Pancreas (tissue), 10 donors: ENCODE measurements around the gene ZNF3. TPM values are rescaled to one million over a fixed set of nuclear protein-coding genes. Genes with fewer than 3 reads are reported as not detected.

Experiments used
- ATAC-seq, 4 donors: fragments of 200-7000 bp; cut with Tn5 transposase; one replicate each; pipeline versions ENCODE4 v1.8.0 to v1.9.1; 2020; ENCODE audit warnings: mild to moderate bottlenecking in 4 of 4, moderate library complexity in 4 of 4
- DNase-seq, 6 donors: peaks; one replicate each; pipeline ENCODE4 v3.0.0-alpha.2; 2020
- FAIRE-seq: peaks from 2 replicates; lab custom pipeline; 2012; peaks lifted over from hg19 to GRCh38; lab: Jason Lieb, UNC
- H3K27ac ChIP-seq, 4 donors: fragments of 200-600 bp; sonication (generic); 1 replicate in 3 of 4; 2 replicates in 1 of 4; pipeline versions ENCODE4 v1.5.0 to v1.8.0; 2020
- H3K27me3 ChIP-seq, 4 donors: fragments of 200-600 bp; one replicate each; pipeline ENCODE4 v1.8.0; 2021
- H3K36me3 ChIP-seq, 3 donors: fragments of 200-600 bp; sonication (generic) in 1 of 3; one replicate each; pipeline versions ENCODE4 v1.5.0 to v1.8.0; 2020 to 2021
- H3K4me1 ChIP-seq, 3 donors: fragments of 200-600 bp; one replicate each; pipeline ENCODE4 v1.8.0; 2021
- H3K4me3 ChIP-seq, 4 donors: fragments of 200-600 bp; sonication (generic) in 2 of 4; one replicate each; pipeline versions ENCODE4 v1.5.0 to v1.8.0; 2020 to 2021
- H3K9me3 ChIP-seq, 4 donors: fragments of 200-600 bp; one replicate each; pipeline ENCODE4 v1.8.0; 2021
- WGBS, 2 donors: extraction: QIAGEN DNeasy Blood & Tissue Kit; methylation state at CpG; one replicate each; pipeline ENCODE4 v1.1.7; 2013; 5-methylcytosine and 5-hydroxymethylcytosine counted together
- intact Hi-C, 3 donors: fragments of 100-400 bp; cut with DNase I; formaldehyde crosslinking; loops; one replicate each; pipeline versions ENCODE4 v1.11.1 to v1.14.2; 2022
- polyA plus RNA-seq, 2 donors: library from polyadenylated mRNA; stranded (reverse); fragments of 200-250 nt; gene quantifications; one replicate each; pipeline ENCODE4 v1.2.3, GENCODE V29; 2013
- total RNA-seq, 6 donors: library from RNA; stranded (reverse); fragmentation: NEBNext Ultra II Directional in 4 of 6; extraction: Animal tissue kit (Norgen Biotek cat#: 25700) in 4 of 6; gene quantifications; one replicate each; pipeline versions ENCODE4 v1.2.1 to v1.2.4, GENCODE V29; 2021 to 2023
- TF ChIP-seq, protein P1 (sequence below), 4 donors: fragments of 200-600 bp; sonication (generic) in 3 of 4; IDR thresholded peaks; one replicate each; pipeline versions ENCODE4 v1.5.0 to v1.8.0; 2021; ENCODE audit warnings: antibody characterized with exemption in 4 of 4
- donor health status: healthy with polysubstance abuse.
- donor health status: DM: no; HTN: no; CAD: no; lungs with moderate emphysema.
- donor health status: DM: no; HTN: no; CAD: no.
- donor health status: control.
- donor health status: control.
- donor health status: Bipolar disorder and iron deficiency.
- donor health status: DM: yes; HTN: yes; CAD: no.
- donor health status: DM: no; HTN: no; CAD: no.
- donor health status: DM: no; HTN: no; CAD: no.
- donor health status: DM: yes; HTN: yes; CAD: no.

ZNF3 gene
- total and polyA plus RNA-seq, 8 donors = 9.6 to 21.2 (median 15.3) TPM

DNA sequence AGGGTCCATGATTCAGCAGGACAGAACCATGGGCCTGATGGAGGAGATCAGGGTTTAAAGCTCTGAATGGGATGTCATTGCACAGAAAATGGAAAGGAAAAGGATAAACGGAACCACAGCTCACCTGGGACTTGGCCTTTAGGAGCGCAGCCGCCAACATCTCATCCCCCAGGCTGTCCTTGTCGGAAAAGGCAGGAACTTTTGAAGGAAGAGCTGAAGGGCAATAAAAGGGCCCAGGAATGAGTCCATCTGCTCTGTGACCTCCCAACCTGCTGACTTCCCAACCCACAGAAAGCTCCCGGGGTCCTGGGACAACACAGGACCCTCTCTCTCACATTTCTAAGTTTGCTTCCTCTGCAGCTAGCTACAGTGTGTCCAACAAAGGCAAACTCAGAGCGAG, 6.1 kb downstream of the ZNF3 start:
- intact Hi-C loops = no loop called here
- Histone ChIP-seq H3K27ac (no peak overlapping the region), H3K36me3 (peaks cover 17 to 69% (median 60%) of the 10 kb centered on the region in 3 donors), H3K27me3 (no peaks in the 10 kb centered on the region), H3K9me3 (peaks cover 0 to 2% (median 0%) of the 10 kb centered on the region in 4 donors), H3K4me3 (no peak overlapping the region), H3K4me1 (peaks cover 0 to 13% (median 8%) of the 10 kb centered on the region in 3 donors)
- DNase-seq (no peak), FAIRE-seq (no peak), ATAC-seq (no peak)
- TF ChIP-seq, protein P1, sequence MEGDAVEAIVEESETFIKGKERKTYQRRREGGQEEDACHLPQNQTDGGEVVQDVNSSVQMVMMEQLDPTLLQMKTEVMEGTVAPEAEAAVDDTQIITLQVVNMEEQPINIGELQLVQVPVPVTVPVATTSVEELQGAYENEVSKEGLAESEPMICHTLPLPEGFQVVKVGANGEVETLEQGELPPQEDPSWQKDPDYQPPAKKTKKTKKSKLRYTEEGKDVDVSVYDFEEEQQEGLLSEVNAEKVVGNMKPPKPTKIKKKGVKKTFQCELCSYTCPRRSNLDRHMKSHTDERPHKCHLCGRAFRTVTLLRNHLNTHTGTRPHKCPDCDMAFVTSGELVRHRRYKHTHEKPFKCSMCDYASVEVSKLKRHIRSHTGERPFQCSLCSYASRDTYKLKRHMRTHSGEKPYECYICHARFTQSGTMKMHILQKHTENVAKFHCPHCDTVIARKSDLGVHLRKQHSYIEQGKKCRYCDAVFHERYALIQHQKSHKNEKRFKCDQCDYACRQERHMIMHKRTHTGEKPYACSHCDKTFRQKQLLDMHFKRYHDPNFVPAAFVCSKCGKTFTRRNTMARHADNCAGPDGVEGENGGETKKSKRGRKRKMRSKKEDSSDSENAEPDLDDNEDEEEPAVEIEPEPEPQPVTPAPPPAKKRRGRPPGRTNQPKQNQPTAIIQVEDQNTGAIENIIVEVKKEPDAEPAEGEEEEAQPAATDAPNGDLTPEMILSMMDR (IDR thresholded peaks at IDR 0.05) = no peak
- WGBS, 2 donors = 92 to 93% methylated on average over 6 of the region's 6 CpGs

DNA sequence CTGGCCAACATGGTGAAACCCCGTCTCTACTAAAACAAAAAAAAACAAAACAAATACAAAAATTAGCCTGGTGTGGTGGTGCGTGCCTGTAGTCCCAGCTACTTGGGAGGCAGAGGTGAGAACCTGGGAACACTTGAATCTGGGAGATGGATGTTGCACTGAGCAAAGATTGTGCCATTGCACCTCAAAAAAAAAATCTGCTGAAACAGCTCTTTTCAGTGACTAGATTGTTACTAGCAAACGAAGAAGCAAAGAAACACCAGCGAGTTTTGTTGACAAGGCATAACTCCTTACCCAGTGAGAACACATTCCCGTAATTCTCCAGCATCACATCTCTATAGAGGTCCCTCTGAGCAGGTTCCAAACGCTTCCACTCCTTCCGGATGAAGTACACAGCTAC, 6.7 kb downstream of the ZNF3 start:
- ATAC-seq (no peak), DNase-seq (no peak), FAIRE-seq (no peak)
- H3K36me3 ChIP-seq = peaks cover 17 to 75% (median 65%) of the 10 kb centered on the region in 3 donors
- 95 to 96% methylated on average over 7 of the region's 7 CpGs for WGBS, 2 donors
- H3K27ac ChIP-seq = no peak overlapping the region
- TF ChIP-seq, protein P1 (IDR thresholded peaks at IDR 0.05) = no peak
- intact Hi-C loops = no loop called here
- no peaks in the 10 kb centered on the region for H3K27me3 ChIP-seq
- H3K4me3 ChIP-seq = no peak overlapping the region
- peaks cover 0 to 7% (median 3%) of the 10 kb centered on the region in 3 donors for H3K4me1 ChIP-seq
- peaks cover 0 to 2% (median 0%) of the 10 kb centered on the region in 4 donors for H3K9me3 ChIP-seq

DNA sequence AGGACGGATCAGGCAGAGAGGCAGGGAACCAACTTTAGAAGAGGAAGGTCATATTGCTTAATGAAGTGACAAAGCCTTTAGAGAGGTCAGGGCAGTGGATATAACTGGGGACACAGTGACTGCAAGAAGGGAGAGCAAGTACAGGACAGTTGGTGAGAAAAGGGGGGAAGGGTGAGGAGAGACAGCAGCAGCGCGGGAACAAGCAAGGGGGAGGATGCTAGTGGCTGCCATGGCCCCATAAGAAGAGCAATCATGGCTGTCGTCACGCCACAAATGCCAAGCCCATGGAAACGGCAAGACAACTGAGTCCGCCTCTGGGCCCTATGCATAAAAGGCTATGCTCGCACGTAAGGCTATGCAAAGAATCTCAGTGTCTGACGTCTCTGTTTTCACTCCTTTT, 9.1 kb downstream of the ZNF3 start:
- intact Hi-C loops = no loop called here
- TF ChIP-seq, protein P1 (IDR thresholded peaks at IDR 0.05) = no peak
- Histone ChIP-seq H3K4me3 (no peak overlapping the region), H3K27me3 (no peaks in the 10 kb centered on the region), H3K27ac (no peak overlapping the region), H3K36me3 (peaks cover 17 to 76% (median 67%) of the 10 kb centered on the region in 3 donors), H3K4me1 (no peaks in the 10 kb centered on the region), H3K9me3 (peaks cover 0 to 2% (median 0%) of the 10 kb centered on the region in 4 donors)
- FAIRE-seq (no peak), DNase-seq (no peak), ATAC-seq (no peak)
- WGBS, 2 donors = 97 to 98% methylated on average over 10 of the region's 10 CpGs

DNA sequence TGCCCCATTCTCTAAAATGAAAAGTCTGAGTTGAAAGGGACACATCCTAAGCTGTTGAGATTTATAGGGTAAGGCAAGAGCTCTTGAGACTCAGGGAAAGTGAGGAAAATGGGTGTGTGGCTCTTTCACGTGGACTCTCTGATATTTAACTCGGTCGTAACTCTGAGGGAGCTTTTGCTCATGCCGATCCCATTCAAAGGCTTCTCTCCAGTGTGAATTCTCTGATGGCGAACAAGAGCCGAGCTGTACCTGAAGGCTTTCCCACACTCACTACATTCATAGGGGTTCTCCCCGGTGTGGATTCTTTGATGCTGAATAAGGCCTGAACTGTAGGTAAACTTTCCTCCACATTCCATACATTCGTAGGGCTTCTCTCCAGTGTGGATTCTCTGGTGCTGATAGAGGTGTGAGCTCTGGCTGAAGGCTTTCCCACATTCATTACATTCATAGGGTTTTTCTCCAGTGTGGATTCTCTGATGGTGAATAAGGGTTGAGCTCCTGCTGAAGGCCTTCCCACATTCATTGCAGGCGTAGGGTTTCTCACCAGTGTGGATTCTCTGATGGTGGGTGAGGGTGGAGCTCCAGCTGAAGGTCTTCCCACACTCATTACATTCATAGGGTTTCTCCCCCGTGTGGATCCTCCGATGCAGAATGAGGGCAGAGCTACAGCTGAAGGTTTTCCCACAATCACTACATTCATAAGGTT, 10.4 kb downstream of the ZNF3 start:
- TF ChIP-seq, protein P1 (IDR thresholded peaks at IDR 0.05) = no peak
- no peaks in the 10 kb centered on the region for H3K4me1 ChIP-seq
- DNase-seq (no peak), FAIRE-seq (no peak), ATAC-seq (no peak)
- intact Hi-C loops = no loop called here
- no peaks in the 10 kb centered on the region for H3K27me3 ChIP-seq
- 98 to 99% methylated on average over 11 of the region's 11 CpGs for WGBS, 2 donors
- no peak overlapping the region for H3K4me3 ChIP-seq
- H3K27ac ChIP-seq = no peak overlapping the region
- H3K36me3 ChIP-seq = peaks cover 17 to 65% (median 57%) of the 10 kb centered on the region in 3 donors
- peaks cover 0 to 2% (median 0%) of the 10 kb centered on the region in 4 donors for H3K9me3 ChIP-seq

DNA sequence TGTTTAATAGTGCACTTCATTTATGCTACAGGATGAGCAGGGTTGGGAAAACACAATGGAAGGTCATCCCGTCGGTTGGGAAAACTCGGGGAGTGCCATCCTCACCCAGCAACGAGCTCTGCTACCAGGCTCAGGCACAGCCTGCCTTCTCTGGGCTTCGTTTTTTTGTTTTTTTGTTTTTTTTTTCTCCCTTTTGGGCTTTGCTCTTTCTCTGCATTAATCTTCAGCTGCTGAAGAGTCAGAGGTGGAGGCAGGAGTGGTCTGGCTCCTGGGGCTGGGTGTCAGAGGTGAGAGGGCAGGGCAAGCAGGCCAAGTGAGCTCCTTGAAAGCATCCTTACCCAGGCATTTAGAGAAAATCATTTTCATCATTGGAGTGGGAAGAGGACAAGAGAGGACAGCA, 11.5 kb downstream of the ZNF3 start:
- H3K36me3 ChIP-seq = peaks cover 17 to 53% (median 51%) of the 10 kb centered on the region in 3 donors

More for the DNA sequence above, 11.5 kb downstream of the ZNF3 start:
- no peak for ATAC-seq
- TF ChIP-seq, protein P1 (IDR thresholded peaks at IDR 0.05) = no peak
- no peak for FAIRE-seq
- WGBS, 2 donors = 97 to 98% methylated on average over 5 of the region's 5 CpGs
- DNase-seq = no peak
- no peaks in the 10 kb centered on the region for H3K27me3 ChIP-seq
- peaks cover 0 to 2% (median 0%) of the 10 kb centered on the region in 4 donors for H3K9me3 ChIP-seq
- H3K4me3 ChIP-seq = no peak overlapping the region
- intact Hi-C loops = no loop called here
- no peak overlapping the region for H3K27ac ChIP-seq
- H3K4me1 ChIP-seq = no peaks in the 10 kb centered on the region
